HG03342 (cell line): Measurements from ENCODE around the gene PAOX.

Source experiments
- ATAC-seq: cut with Tn5 transposase; IDR thresholded peaks from one replicate; pipeline ENCODE4 v1.9.1; 2021; ENCODE audit warnings: mild to moderate bottlenecking, moderate library complexity; ENCODE audit not compliant: unreplicated experiment

PAOX gene

GRCh38 chr10:133349577-133350011, 29.5 kb upstream of the PAOX start:
- ATAC-seq, result no peak

GRCh38 chr10:133350283-133350949, 28.6 kb upstream of the PAOX start:
- ATAC-seq, result no peak

- ATAC-seq, result no peak
These were observed 28.1 kb upstream of the PAOX start for GRCh38 chr10:133350950-133351329.

GRCh38 chr10:133351408-133352318, 27.4 kb upstream of the PAOX start:
- no peak for ATAC-seq

GRCh38 chr10:133353202-133353959, 25.7 kb upstream of the PAOX start:
- ATAC-seq, result no peak

- no peak for ATAC-seq
These were observed 25.0 kb upstream of the PAOX start for GRCh38 chr10:133353988-133354605.

GRCh38 chr10:133354672-133355240, 24.3 kb upstream of the PAOX start:
- ATAC-seq, result no peak

GRCh38 chr10:133355266-133355665, 23.8 kb upstream of the PAOX start:
- no peak for ATAC-seq

GRCh38 chr10:133355991-133356390, 23.1 kb upstream of the PAOX start:
- ATAC-seq, result no peak

GRCh38 chr10:133356549-133357284, 22.3 kb upstream of the PAOX start:
- no peak for ATAC-seq

- peak; percentile 73 for ATAC-seq
These were observed 21.5 kb upstream of the PAOX start, which contains the start of gene FUOM for GRCh38 chr10:133357285-133358161. Gene FUOM, minus strand, starts transcription at chr10:133358019. Its CDS starts 12 bp downstream, at chr10:133358007.

GRCh38 chr10:133358162-133358924, 20.7 kb upstream of the PAOX start:
- no peak for ATAC-seq

GRCh38 chr10:133358925-133359310, 20.1 kb upstream of the PAOX start:
- ATAC-seq, result no peak

- ATAC-seq, result no peak
These were observed 19.5 kb upstream of the PAOX start for GRCh38 chr10:133359554-133359971.

- no peak for ATAC-seq
These were observed 19.0 kb upstream of the PAOX start for GRCh38 chr10:133359972-133360610.

- ATAC-seq, result no peak
These were observed 17.8 kb upstream of the PAOX start for GRCh38 chr10:133361227-133361626.

GRCh38 chr10:133361773-133362441, 17.2 kb upstream of the PAOX start:
- no peak for ATAC-seq
